Osteocyte (in vitro differentiated cells): ENCODE measurements around the gene FGD5. TPM values are rescaled to one million over a fixed set of nuclear protein-coding genes. Genes with fewer than 3 reads are reported as not detected.

Source experiments
- DNase-seq: peaks from one replicate; pipeline ENCODE4 v3.0.0; 2021; ENCODE audit warnings: mixed read lengths; ENCODE audit not compliant: unreplicated experiment; ENCODE audit errors: extremely low spot score
- H3K27ac Mint-ChIP-seq: one replicate; pipeline ENCODE4 v1.8.0; 2021; ENCODE audit warnings: mild to moderate bottlenecking, mixed read lengths; ENCODE audit not compliant: unreplicated experiment
- H3K27me3 Mint-ChIP-seq: one replicate; pipeline ENCODE4 v1.8.0; 2021; ENCODE audit warnings: mixed read lengths; ENCODE audit not compliant: unreplicated experiment
- H3K36me3 Mint-ChIP-seq: one replicate; pipeline ENCODE4 v1.8.0; 2021; ENCODE audit warnings: mixed read lengths; ENCODE audit not compliant: unreplicated experiment
- H3K4me1 Mint-ChIP-seq: one replicate; pipeline ENCODE4 v1.8.0; 2021; ENCODE audit warnings: mixed read lengths; ENCODE audit not compliant: unreplicated experiment
- H3K4me3 Mint-ChIP-seq: one replicate; pipeline ENCODE4 v1.8.0; 2021; ENCODE audit warnings: mild to moderate bottlenecking, moderate library complexity, mixed read lengths; ENCODE audit not compliant: unreplicated experiment
- H3K9me3 Mint-ChIP-seq: one replicate; pipeline ENCODE4 v1.8.0; 2021; ENCODE audit warnings: mixed read lengths; ENCODE audit not compliant: unreplicated experiment
- CTCF ChIP-seq: fragments of 200-600 bp; sonication (generic); IDR thresholded peaks from 2 replicates; pipeline ENCODE4 v1.5.0; 2021; ENCODE audit warnings: antibody characterized with exemption, mild to moderate bottlenecking, moderate library complexity
- total RNA-seq: library from RNA; stranded (reverse); gene quantifications from 2 replicates; pipeline ENCODE4 v1.2.1, GENCODE V29; 2021

The FGD5 gene
- total RNA-seq, 1 donor from 2014 or later = not detected

- Mint-ChIP-seq H3K9me3 (no peaks in the 10 kb centered on the region), H3K4me3 (no peak overlapping the region), H3K27me3 (peaks cover 16% of the 10 kb centered on the region), H3K36me3 (no peaks in the 10 kb centered on the region), H3K4me1 (no peaks in the 10 kb centered on the region), H3K27ac (no peak overlapping the region)
- no peak for DNase-seq
- TF ChIP-seq CTCF = no peak
These were observed 42.9 kb downstream of the FGD5 start for GRCh38 chr3:14861446-14862302.

GRCh38 chr3:14862303-14862660 is 43.5 kb downstream of the FGD5 start:
- DNase-seq = no peak
- no peaks in the 10 kb centered on the region for H3K4me1 Mint-ChIP-seq
- no peak overlapping the region for H3K4me3 Mint-ChIP-seq
- H3K9me3 Mint-ChIP-seq = no peaks in the 10 kb centered on the region
- no peaks in the 10 kb centered on the region for H3K36me3 Mint-ChIP-seq
- peaks cover 16% of the 10 kb centered on the region for H3K27me3 Mint-ChIP-seq
- H3K27ac Mint-ChIP-seq = no peak overlapping the region
- no peak for TF ChIP-seq CTCF

GRCh38 chr3:14862661-14863230 is 44.0 kb downstream of the FGD5 start:
- H3K27ac Mint-ChIP-seq = no peak overlapping the region
- no peak overlapping the region for H3K4me3 Mint-ChIP-seq
- no peak for DNase-seq
- H3K27me3 Mint-ChIP-seq = peaks cover 12% of the 10 kb centered on the region
- H3K4me1 Mint-ChIP-seq = no peaks in the 10 kb centered on the region
- no peaks in the 10 kb centered on the region for H3K36me3 Mint-ChIP-seq
- no peaks in the 10 kb centered on the region for H3K9me3 Mint-ChIP-seq
- no peak for TF ChIP-seq CTCF

- Mint-ChIP-seq H3K4me1 (no peaks in the 10 kb centered on the region), H3K27ac (no peak overlapping the region), H3K9me3 (no peaks in the 10 kb centered on the region), H3K4me3 (no peak overlapping the region), H3K36me3 (no peaks in the 10 kb centered on the region), H3K27me3 (peaks cover 11% of the 10 kb centered on the region)
- TF ChIP-seq CTCF = peak; percentile 32
- DNase-seq = no peak
These were observed 44.8 kb downstream of the FGD5 start for GRCh38 chr3:14863333-14864100.

GRCh38 chr3:14864131-14864530 is 45.4 kb downstream of the FGD5 start:
- TF ChIP-seq CTCF = no peak
- H3K27me3 Mint-ChIP-seq = peaks cover 11% of the 10 kb centered on the region
- no peak for DNase-seq
- no peaks in the 10 kb centered on the region for H3K36me3 Mint-ChIP-seq
- no peak overlapping the region for H3K4me3 Mint-ChIP-seq
- H3K9me3 Mint-ChIP-seq = no peaks in the 10 kb centered on the region
- no peaks in the 10 kb centered on the region for H3K4me1 Mint-ChIP-seq
- H3K27ac Mint-ChIP-seq = no peak overlapping the region
